Activated CD4-positive, alpha-beta T cell treated with anti-CD3 and anti-CD28 coated beads, Interleukin-10, Interleukin-2, amounts not matched to agents 100 ng/mL and 50 ng/mL, durations not matched to agents 16 hours and 8 hours (primary cell): ENCODE measurements around the gene SPOCD1.

Experiments
- DNase-seq: peaks from one replicate; pipeline ENCODE4 v3.0.0-alpha.2; 2020

SPOCD1 gene

GRCh38 chr1:31769720-31770390 lies 46.0 kb downstream of the SPOCD1 start:
- DNase-seq: no peak

DNA sequence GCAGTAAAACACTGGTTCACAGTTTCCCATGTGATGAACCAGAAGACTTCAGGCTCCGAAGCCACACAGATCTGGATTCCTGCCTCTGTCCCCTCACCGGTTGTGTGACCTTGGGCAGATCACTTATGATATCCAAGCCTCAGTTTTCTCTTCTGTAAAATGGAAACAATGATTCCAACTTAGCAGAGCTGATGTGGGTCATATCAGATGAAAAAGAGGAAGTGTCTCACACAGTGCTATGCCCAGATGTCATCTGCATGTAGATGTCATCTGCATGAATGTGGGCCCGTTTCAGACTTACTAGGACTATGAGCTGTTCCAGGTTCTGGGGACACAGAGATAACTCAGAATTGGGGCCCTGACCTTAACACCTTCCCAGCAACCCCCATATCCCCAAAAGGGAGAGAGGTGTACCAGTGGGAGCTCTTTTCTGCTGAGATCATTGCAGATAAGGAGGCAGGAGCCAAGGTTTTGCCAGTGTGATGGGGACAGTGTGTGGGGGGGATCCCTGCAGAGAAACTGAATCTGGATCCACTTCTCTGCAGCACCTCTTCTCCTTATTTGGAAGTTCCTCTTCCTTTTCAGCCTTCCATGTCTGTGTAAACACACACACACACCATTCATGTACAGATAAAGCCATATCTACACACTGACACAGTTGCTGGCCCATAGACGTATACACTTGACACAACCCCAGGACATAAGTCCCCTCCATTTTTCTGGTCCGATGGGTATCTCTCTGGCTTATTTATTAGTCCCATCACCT lies 46.7 kb downstream of the SPOCD1 start:
- peak; percentile 40 for DNase-seq

GRCh38 chr1:31768407-31768907 lies 47.4 kb downstream of the SPOCD1 start:
- no peak for DNase-seq

DNA sequence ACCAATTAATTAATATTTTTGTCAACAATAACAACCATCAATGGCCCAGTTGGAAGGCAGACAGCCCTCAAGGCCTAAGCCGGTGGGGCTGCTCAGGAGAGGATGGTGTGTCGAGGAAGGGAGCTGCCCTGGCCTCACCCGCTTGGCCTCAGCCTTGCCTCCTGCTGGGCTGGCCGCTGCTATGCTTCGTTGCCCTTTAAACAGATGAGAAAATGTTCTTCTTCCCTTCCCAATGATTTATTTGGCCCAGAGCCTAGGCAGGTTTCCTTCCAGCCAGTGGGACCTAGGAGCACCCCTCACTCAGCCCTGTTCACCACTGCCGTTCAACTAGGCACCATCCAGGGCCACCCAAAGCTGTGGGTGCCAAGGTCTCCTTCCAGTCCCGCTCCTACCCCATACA lies 48.6 kb downstream of the SPOCD1 start:
- DNase-seq: no peak

DNA sequence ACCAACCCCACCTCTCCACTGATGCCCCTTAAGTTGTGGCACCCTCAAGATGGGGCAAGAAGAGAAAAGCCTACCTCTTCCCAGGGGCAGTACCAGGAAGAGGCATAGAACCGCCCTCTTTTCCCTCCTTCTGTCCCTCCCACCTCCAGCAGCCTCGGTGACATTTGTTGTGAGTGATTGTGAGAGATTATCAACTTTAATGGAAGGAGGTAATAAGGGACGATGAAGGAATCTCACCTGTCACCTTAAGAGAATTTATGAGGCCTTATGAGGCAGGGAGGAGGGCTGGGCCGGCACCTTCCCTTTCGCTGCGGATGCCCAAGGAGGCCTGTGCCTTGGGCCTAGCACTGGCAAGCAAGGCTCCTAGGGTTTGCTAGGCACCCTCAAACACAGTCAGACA lies 50.3 kb downstream of the SPOCD1 start:
- DNase-seq: no peak

GRCh38 chr1:31765041-31765467 lies 50.8 kb downstream of the SPOCD1 start:
- peak; percentile 21 for DNase-seq

- no peak for DNase-seq
Measured at GRCh38 chr1:31764312-31765040, 51.3 kb downstream of the SPOCD1 start, which contains the start of gene ADGRB2. TSS of gene ADGRB2 (minus strand) at chr1:31764340. CDS start at chr1:31757221, 7,119 bp downstream.

DNA sequence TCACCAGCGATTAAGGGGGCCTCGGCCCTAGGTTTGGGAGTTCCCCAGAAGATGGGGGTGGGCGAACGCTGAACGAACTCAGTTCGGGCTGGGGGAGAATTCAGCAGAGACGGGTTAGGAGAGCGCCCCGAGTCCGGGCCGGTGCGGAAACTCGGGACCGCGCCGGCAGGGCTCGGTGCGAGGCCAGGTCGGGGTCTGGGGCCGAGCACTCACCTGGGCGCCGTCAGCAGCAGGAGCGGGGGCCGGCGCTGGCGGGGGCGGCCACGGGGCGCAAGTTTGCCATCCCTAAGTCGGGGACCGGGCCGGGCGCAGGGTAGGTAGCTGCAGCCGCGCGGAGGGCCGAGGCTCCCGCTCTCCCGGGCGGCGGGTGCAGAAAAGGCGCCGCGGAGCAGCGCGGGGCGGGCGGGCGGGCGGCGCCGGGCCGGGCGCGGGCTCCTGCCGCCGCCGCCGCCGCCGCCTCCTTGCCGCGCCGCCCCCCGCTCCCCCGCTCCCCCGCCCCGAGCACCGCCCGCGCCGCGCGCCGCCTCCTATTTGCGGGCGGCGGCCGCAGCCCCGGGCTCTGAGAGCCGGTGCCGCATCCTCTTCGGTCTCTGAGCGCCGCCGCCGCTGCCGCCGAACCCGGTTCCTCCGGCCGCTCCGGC lies 52.0 kb downstream of the SPOCD1 start:
- DNase-seq: no peak

GRCh38 chr1:31762726-31763670 lies 52.8 kb downstream of the SPOCD1 start:
- DNase-seq: peak; percentile 77

DNA sequence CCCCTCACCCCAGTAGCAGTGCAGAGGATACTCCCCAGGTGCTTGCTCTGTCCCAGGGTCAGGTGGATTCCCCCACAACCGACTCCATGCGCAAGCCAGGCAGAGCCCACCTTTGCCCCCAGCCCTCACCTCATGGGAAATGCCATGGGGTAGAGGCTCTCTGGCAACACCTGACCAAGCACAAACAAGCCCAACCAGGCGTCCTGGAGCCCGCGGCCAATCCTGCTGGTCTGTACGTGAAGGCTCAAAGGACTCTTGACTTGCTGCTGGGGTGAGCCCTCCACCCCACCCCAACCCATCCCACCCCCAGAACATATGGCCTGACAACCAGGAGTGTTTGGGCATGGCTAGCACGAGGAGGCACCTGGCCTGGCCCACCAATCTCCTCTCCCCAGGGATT lies 53.5 kb downstream of the SPOCD1 start:
- no peak for DNase-seq

GRCh38 chr1:31761883-31762282 lies 53.9 kb downstream of the SPOCD1 start:
- no peak for DNase-seq

- DNase-seq: peak; percentile 57
Measured at GRCh38 chr1:31760471-31761470, 55.1 kb downstream of the SPOCD1 start.

GRCh38 chr1:31759298-31760023 lies 56.4 kb downstream of the SPOCD1 start:
- DNase-seq: no peak

DNA sequence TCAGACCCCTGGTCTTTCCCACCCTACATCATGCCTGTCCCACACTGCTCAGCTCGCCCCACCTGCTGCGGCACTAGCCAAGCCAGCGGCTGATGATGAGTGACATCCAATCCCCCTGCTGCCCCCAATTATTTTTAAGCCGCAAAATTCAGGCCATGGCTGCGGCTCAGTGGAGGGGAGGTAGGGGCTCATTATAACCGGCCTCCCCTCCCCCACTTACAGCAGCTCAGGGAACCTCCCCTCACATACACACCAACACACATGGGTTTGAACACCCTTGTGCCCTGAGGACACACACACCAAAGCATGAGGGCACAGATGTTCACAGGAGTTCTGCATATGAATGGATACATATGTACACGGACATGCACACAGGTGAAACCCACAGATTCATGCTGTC lies 57.0 kb downstream of the SPOCD1 start:
- DNase-seq: no peak

DNA sequence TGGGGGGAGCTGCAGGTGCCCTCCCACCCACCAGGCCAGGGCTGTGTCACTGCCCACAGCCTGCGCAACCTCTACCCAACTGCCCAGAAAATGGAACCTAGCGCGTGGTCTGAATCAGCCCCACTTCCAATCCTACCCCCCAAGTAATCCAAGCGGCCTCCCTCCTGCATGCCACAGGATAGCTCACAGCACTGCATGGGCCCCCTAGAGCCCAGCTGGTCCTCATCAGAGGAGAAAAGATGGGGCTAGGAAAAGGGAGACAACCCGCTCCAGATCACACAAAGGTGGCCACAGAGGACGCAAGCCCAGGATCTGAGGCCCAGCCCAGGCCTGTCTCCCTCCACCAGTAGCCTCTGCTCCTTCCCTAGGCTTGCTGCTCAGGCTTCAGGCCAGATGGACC lies 57.8 kb downstream of the SPOCD1 start:
- no peak for DNase-seq

GRCh38 chr1:31757204-31757679 lies 58.6 kb downstream of the SPOCD1 start:
- no peak for DNase-seq

DNA sequence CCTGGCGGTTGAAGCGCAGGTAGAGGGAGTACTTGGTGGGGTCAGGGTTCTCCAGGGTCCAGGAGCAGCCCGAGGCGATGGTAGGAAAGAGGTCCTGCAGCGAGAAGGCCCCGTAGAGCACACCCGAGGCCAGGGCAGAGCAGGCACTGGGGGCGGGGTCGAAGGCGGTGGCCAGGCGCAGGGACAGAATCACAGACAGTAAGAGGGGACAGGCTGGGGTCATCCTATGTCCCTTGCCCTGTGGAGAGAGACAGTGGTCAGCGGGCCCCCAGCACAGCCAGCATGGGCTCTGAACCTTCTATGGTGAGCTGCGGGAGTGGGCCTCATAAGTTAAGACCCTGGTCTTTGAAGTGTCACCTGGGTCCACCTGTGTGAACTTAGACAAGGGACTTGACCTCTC lies 59.2 kb downstream of the SPOCD1 start:
- DNase-seq: no peak

DNA sequence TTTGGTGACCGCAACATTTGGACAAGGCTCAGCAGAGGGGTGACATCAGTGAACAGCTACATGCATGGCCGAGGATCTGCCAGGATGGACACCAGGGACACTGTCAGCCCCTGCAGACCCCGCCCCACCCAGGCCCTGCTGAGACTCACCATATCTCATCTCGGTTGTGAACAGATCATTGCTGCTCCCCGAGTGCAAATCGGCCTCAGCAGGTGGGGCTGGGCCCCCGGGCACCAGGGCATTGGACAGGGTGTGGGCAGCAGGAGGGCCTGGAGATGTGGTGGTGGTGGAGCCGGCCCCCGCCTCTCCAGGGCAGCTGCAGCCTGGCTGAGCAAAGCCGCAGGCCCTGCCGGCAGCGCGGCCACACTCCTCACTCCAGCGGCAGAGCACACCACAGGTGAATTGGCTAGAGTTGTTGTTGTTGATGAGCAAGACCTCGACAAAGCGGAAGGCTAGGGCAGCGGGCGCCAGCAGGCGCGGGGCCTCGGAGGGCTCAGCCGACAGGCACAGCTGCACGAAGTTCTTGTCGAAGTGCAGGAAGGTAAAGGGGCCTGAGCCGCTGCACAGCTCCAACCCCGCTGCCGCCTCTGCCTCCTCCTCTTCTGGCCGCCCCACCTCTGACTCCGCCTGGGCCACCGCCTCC lies 59.9 kb downstream of the SPOCD1 start:
- DNase-seq: no peak

DNA sequence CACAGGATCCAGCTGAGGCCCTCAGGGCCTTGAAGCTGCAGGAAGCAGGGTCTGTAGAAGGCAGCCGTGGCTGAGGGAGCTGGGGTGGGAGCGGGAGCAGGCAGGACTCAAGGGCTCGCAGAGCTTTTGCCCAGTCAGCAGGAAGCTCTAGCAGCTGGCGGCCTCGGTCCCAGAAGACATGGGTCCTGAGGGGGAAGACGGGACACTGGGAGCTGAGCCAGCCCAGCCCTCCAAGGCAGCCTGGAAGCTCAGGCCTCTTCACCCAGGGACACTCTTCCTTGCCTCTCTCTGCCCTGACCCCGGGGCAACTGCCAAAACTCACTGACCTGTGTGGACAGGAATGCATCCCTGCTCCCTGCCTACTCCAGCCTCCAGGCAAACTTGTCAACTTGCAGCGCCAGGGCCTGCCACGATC lies 60.6 kb downstream of the SPOCD1 start:
- no peak for DNase-seq
